Occipital lobe (tissue), 2 donors: ENCODE measurements around the gene SENP2. TPM values are rescaled to one million over a fixed set of nuclear protein-coding genes. Genes with fewer than 3 reads are reported as not detected.
"Not testable (repeated sequence)": the region's sequence is repeated elsewhere in the genome, so short reads cannot be mapped to it uniquely, and the experiment has no call there.

Experiments used
- DNase-seq: peaks from one replicate; lab custom pipeline; 2025; lab: John Stamatoyannopoulos, UW
- total RNA-seq: library from RNA; depleted of rRNA; stranded (reverse); fragments of >200 nt; gene quantifications from one replicate; pipeline ENCODE4 v1.2.3, GENCODE V29; 2014

SENP2 gene
- total RNA-seq, 1 donor from 2014 or later: 43.5 TPM

DNA sequence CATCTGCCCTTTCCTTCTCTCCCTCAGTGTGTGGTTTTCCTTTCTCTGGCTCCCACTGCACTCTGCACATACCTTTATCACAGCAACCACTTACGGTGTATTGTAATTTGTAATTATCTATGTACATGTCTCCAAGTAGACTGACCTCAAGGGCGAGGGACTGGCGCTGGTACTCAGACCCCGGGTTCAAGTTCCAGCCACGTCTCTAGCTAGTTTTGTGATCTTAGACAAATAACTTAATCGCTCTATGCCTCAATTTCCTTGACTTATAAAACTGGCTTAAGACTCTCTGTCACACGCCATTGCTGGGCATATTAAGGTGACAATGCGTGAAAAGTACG is 607 bp upstream of the SENP2 start:
- no peak for DNase-seq

DNA sequence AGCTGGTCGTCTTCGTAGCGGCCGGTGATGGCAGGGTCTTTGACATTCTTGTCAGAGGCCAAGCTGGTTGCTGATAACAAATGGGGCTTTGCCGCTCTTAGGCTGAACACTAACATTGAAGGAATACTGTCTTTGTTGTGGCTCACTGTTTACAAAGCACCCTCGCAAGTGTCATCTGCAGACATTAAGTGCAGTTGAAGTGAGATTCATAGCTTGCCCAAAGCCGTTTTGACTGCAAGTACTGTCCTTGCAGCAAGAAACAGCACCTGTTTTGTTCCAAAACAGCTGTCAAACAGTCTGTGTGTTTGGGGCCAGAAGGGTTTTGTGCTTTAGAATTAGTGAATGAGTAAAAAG is 568 bp downstream of the SENP2 start:
- DNase-seq: no peak

DNA sequence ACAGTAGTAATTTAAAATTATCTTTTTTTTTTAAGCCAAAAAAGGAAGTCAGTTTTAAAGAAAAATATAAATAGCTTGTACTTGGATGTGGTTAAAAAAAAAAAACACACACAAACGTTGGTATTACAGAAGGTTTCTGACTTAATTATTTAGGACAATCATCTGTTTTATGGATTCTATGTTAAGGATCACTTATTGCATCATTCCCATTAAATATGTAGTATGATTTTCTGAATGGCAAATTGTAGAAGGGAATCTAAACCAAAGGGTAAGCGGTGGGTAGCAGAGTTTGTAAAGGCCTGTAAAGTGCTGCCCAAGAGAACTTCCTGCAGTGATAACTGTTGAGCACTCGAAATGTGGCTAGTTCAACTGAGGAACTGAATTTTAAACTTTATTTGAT is 8.0 kb downstream of the SENP2 start:
- DNase-seq: no peak

DNA sequence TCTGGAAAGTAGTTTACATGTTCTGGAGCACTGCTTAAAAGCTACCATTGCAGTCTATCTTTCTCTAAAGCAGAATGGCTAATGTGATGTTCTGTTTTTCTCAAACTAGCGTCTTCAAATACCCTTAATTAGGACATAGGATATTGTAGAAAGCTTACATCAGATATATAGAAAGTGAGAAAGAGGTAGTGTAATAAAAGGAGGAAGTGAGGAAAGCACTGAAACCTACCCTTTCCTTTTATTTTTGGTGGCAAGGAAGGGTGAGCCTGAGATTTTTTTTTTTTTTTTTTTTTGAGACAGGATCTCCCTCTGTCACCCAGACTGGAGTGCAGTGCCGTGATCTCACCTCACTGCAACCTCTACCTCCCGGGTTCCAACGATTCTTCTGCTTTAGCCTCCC is 9.4 kb downstream of the SENP2 start:
- DNase-seq: no peak

- no peak for DNase-seq
Measured at GRCh38 chr3:185605566-185605965, 19.5 kb downstream of the SENP2 start.

- DNase-seq: no peak
Measured at GRCh38 chr3:185606196-185606595, 20.1 kb downstream of the SENP2 start.

DNA sequence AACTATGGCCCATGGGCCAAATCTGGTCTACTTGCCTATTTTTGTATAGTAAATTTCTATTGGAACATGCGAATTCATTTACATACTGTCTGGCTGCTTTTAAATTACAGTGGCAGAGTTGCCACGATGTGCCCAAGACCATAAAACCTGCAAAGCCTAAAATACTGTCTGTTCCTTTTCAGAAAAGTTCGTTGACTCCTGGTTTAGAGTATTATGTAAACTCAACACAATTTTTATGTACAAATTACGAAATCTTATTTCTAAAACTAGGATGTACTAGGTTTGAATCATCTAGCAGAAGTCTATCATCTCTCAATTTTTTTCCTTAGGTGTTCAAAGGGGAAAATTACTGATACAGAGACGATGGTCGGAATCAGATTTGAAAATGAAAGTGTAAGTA is 26.9 kb downstream of the SENP2 start:
- no peak for DNase-seq

DNA sequence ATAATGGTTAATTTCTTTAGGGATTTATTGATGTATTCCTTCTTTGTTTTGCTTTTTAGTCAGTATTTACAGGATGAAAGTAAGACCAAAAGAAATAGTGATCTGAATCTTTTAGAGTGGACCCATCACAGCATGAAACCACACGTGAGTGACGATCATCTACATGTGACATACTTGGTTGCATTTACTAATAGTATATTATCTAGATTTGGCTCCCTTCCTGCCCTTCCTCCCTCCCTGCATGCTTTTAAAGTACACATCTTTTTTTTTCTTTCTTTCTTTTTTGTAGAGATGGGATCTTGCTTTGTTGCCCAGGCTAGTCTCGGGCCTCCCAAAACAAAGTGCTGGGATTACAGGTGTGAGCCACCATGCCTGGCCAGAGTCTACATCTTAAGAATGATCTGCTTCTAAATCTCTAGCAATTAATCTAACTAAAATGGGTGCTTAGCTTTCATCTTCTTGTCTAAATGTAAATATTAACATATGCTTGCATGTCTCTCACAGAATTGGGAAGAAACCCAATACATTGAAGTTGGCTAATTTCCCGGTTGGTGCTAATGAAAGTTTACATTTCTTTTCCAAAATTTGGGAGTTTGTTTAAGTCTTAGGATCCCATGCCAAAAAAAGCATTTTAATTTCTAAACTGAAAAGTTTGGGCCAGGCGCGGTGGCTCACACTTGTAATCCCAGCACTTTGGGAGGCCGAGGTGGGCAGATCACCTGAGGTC is 38.0 kb downstream of the SENP2 start:
- DNase-seq: no peak

- DNase-seq: no peak
Measured at GRCh38 chr3:185625784-185626183, 39.7 kb downstream of the SENP2 start.

DNA sequence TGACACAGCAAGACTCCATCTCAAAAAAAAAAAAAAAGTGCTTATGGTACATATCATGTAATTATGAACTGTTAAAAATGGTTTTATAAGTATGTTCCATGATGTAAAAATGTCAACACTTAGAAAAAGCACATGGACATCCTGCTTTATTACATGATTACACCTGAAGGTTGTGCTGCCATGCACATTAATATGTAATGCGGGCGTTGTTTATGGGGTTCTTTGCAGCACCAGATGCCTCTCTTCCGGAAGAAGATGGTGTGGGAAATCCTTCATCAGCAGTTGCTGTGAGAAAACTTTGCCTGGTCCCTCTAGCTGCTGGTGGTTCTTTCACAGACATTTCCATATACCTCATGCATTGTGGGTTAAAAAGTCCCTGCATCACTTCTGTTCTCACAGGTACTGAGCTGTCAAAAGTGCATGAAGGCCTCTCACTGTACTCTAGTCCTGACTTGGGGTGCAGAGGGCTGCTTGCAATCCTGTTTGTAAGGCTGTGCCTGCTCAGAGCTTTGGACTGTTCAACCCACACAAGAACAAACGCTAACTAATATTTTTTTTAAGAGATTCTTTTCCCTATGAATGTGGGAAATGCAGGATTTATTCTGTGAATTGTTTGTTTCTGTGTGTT is 43.6 kb downstream of the SENP2 start:
- DNase-seq: no peak

- no peak for DNase-seq
Measured at GRCh38 chr3:185630182-185630622, 44.1 kb downstream of the SENP2 start.

DNA sequence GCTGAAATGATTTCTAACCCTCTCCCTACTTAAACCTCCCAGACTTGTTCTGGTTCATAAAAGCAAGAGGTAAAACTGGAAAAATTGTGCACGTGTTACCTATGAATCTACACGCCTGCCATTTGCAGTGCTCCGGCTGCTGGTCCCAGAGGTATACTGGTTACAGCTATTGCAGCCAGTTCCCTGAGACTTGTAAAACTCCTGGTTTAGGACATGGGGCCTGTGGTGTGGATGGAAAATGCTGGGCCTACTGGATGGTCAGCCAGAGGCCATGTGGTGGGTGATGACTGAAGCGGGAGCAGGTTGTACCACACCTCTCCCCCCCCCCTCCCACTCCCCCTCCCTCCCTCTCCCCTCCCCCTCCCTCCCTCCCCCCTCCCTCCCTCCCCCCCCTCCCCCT is 45.0 kb downstream of the SENP2 start:
- DNase-seq: no peak

DNA sequence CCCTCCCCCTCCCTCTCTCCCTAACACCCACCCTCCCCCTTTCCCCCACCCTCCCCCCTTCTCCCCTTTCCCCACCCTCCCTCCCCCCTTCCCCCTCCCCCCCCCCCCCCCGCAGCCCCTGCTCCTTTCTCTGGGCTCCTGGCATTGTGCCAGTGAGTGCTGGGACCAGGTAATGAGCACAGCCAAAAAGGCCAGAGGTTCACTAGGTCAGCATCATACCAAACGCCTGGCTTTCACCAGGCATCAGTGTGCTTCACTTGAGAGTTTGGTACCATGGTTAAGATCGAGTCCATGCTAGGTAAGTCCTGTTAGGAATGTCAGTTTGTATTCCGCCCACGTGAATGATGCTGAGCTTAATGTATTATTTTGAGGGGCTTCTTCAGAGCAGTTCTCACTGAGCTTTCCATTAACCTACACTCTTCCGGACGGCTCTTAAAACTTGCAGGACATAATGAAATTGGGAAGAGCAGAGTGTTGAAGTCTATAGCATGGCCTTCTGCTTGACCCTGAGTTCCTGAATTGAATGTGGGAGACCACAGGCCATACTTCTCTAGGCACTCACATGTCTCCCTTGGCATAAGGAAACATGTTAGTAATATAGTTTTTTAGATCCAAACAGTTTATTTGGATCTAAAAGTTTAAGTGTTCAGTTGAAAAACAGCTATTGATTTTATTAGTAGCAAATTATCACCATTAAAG is 45.6 kb downstream of the SENP2 start:
- no peak for DNase-seq

DNA sequence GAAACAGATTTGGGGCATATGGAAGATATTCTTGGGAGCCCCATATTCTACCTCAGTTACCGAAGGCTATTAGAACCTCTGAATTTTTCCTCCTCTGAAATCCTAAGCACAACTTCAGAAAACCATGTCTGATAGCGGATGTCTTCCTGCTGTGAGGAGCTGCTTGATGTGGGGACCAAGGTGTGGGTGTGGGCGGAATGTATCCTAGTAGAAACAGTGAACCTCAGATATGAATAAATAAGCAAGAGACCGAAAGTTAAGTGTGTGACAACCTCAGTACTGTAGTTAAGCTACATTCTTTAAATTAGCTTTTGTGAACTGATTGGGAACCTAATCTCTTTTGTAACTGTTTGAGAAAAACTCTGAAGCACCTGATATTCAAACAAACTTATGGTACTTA is 46.9 kb downstream of the SENP2 start:
- DNase-seq: no peak

DNA sequence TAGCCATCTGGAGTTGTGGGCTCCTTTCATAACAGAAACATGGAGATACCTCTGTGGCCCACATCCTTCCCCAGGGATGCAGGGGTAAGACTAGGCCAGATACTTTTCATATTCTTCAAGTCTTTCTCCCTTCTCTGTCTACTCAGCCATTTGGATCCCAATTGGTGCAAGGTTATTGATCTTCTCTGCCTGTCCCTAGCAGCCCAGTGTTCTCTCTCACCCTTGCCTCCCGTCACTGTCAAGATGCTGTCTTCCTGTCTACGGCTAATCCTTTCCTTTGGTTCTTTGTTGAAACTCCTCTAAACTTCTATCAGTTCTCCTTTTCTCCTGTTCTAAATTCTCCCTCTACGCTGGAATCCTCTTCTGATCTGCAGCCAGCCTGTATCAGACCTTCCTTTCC is 51.3 kb downstream of the SENP2 start:
- no peak for DNase-seq

GRCh38 chr3:185638651-185639050 is 52.6 kb downstream of the SENP2 start:
- DNase-seq: not testable (repeated sequence)

DNA sequence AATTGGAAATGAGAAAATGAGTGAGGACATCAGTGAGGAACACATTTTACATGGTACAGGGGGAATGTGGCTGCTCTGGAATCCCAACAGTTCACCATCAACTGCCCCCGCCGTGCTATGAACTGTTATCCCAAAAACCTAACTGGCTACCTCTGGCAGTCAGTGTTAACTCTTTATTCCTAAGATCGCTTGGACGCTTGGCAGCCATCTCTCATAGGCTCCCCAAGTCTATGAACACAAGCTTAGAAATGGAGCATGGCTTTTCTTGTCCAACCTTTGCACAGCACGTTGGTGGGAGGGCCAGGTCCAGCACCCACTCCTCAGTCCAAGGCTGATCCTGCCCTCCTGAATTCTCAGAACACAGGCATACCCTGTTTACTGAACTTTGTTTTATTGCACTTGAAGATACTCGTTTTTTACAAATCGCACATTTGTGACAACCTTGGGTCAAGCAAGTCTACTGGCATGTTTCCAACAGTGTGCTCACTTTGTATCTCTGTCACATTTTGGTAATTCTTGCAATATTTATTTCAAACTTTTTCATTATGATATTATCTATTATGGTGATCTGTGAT is 53.6 kb downstream of the SENP2 start:
- DNase-seq: no peak

GRCh38 chr3:185640308-185640707 is 54.2 kb downstream of the SENP2 start:
- no peak for DNase-seq

- DNase-seq: not testable (repeated sequence)
Measured at GRCh38 chr3:185645191-185645590, 59.1 kb downstream of the SENP2 start.

GRCh38 chr3:185645596-185646381 is 59.7 kb downstream of the SENP2 start:
- DNase-seq: no peak

GRCh38 chr3:185646382-185647133 is 60.5 kb downstream of the SENP2 start:
- no peak for DNase-seq
